Epithelial cell of esophagus (primary cell): Measurements from ENCODE around the gene MCFD2.

Experiments used
- DNase-seq: peaks from one replicate; pipeline ENCODE4 v3.0.0; 2010; ENCODE audit warnings: low read depth
- H3K4me3 ChIP-seq: 2 replicates; pipeline ENCODE4 v1.5.1; 2011; ENCODE audit warnings: mild to moderate bottlenecking, low read length, control low read depth
- TF ChIP-seq, protein P1 (sequence below): IDR thresholded peaks from 2 replicates; pipeline ENCODE4 v1.5.1; 2011; ENCODE audit warnings: low read depth, mild to moderate bottlenecking, low read length, control low read depth, inconsistent platforms; ENCODE audit not compliant: insufficient read depth; ENCODE audit errors: missing control alignments

The MCFD2 gene

DNA sequence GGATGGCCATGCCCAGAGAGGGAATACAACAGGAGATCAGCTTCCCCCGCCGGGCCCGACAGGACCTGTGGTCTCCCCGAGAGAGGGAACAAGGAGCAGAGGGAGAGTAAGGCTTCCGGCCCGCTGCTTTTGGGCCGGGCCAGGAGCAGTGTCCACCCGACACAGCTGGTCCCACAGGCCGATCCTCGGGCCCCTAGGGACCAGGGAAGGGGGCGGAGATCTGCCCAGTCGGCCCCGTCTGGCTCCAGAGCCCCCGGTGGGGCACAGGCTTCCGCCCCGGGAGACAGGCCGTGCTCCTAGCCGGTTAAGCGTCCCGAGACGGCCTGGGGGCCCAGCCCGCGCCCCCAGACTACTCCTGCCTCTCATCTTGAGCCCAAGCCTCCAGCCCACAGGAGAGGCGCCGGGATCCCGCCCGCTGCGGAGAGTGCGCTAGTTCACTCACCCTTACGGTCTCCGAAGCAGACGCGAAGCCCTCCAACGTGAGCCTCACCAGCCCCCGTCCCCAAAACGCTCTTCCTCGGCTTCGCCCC, at the start of gene MCFD2:
MCFD2 (minus strand) TSS at position 526 of the 530 bp plus-strand sequence. CDS start 6,635 bp downstream, outside the sequence.
- TF ChIP-seq, protein P1, sequence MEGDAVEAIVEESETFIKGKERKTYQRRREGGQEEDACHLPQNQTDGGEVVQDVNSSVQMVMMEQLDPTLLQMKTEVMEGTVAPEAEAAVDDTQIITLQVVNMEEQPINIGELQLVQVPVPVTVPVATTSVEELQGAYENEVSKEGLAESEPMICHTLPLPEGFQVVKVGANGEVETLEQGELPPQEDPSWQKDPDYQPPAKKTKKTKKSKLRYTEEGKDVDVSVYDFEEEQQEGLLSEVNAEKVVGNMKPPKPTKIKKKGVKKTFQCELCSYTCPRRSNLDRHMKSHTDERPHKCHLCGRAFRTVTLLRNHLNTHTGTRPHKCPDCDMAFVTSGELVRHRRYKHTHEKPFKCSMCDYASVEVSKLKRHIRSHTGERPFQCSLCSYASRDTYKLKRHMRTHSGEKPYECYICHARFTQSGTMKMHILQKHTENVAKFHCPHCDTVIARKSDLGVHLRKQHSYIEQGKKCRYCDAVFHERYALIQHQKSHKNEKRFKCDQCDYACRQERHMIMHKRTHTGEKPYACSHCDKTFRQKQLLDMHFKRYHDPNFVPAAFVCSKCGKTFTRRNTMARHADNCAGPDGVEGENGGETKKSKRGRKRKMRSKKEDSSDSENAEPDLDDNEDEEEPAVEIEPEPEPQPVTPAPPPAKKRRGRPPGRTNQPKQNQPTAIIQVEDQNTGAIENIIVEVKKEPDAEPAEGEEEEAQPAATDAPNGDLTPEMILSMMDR, result no peak
- no peak for DNase-seq
- peak within 1 kb of the TSS; percentile 84 for H3K4me3 ChIP-seq

GRCh38 chr2:46964835-46965560, 49.4 kb upstream of the MCFD2 start:
- H3K4me3 ChIP-seq, result no peak overlapping the region
- DNase-seq, result peak; percentile 36
- TF ChIP-seq, protein P1, result no peak

DNA sequence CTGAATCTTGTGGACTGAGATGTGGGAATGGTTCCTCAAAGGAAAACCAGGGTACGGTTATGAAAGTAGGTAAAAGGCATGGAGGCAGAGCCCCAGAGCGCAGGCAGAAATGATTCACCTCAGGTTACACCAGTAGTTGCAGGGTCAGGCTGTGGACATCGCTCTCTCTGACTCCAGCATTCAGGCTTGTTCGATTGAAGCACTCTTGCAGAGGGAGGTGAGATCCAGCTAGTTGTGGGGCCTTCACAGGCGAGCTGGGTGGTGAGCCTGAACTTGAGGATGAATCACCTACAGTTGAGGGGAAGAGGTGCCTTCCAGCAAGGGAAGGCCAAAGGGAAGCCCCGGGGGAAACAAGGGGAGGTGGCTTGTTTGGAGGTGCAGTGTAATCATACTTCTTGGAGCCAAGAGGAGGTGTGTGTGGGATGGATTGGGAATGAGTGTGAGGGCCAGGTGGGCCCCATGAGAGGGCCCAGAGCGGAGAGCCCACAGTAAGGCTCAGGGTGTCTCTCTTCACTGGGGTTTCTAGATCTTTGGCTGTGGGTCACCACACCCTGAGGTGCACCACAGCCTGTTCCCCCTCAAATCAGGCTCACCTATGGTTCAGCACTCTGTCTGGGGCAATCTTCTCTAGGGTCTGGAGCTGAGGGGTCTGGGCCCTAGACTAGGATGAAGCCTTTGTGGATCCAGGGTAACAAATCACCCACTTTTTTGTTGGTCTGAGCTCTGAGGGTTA, 48.5 kb upstream of the MCFD2 start:
- H3K4me3 ChIP-seq, result no peak overlapping the region
- peak; percentile 65 for DNase-seq
- TF ChIP-seq, protein P1, result no peak

DNA sequence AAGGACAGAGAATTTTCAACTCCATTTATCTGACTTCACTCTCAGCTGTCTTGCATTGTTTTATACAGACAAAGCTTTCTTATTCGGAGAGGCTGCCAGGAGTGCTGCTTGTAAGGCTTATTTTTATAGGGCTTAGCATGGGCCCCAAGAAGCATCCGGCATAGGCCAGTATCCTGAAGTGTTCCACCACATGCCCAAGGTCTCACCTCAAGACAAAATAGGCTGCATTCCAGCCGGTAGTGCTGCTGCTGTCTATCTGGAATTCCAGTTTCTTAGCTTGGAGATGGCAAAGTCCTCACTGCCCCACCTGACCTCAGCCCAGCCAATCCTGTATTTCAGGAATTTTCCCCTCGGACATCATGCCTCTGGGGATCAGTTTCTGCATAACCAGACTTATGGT, 47.6 kb upstream of the MCFD2 start:
- DNase-seq, result no peak
- H3K4me3 ChIP-seq, result no peak overlapping the region
- TF ChIP-seq, protein P1, result no peak

GRCh38 chr2:46962751-46963150, 47.1 kb upstream of the MCFD2 start:
- DNase-seq, result no peak
- H3K4me3 ChIP-seq, result no peak overlapping the region
- TF ChIP-seq, protein P1, result no peak

- TF ChIP-seq, protein P1, result no peak
- H3K4me3 ChIP-seq, result no peak overlapping the region
- no peak for DNase-seq
Measured at GRCh38 chr2:46960618-46961017, 45.0 kb upstream of the MCFD2 start.
